WI38 (cell line): Measurements from ENCODE around the gene KCNE1.

Experiments used
- H3K4me3 ChIP-seq: 2 replicates; pipeline ENCODE4 v1.5.1; 2011; ENCODE audit warnings: low read depth, mild to moderate bottlenecking, control low read depth, low read length
- TF ChIP-seq, protein P1 (sequence below): IDR thresholded peaks from 2 replicates; pipeline ENCODE4 v1.5.1; 2012; ENCODE audit warnings: low read depth, mild to moderate bottlenecking, control low read depth, low read length

KCNE1 gene

DNA sequence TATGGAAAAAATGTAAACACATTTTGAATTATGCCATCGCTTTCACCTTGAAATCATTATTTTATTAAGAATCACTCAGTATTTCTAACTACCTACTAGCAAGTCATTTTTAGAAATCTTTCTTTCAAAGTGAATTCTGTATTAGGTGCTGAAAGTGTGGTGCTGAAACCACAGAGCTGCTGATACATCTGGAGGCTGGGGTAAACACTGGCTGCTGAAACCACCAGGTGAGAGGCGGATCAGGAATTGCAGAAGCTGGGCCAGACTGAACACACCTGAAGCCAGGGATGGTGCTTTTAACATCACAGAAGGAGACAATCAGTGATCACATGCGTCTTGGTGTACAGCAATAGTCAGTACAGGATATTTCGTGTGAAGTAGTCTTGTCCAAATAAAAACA lies 42.2 kb upstream of the KCNE1 start:
- TF ChIP-seq, protein P1, sequence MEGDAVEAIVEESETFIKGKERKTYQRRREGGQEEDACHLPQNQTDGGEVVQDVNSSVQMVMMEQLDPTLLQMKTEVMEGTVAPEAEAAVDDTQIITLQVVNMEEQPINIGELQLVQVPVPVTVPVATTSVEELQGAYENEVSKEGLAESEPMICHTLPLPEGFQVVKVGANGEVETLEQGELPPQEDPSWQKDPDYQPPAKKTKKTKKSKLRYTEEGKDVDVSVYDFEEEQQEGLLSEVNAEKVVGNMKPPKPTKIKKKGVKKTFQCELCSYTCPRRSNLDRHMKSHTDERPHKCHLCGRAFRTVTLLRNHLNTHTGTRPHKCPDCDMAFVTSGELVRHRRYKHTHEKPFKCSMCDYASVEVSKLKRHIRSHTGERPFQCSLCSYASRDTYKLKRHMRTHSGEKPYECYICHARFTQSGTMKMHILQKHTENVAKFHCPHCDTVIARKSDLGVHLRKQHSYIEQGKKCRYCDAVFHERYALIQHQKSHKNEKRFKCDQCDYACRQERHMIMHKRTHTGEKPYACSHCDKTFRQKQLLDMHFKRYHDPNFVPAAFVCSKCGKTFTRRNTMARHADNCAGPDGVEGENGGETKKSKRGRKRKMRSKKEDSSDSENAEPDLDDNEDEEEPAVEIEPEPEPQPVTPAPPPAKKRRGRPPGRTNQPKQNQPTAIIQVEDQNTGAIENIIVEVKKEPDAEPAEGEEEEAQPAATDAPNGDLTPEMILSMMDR: no peak
- H3K4me3 ChIP-seq: no peak overlapping the region

DNA sequence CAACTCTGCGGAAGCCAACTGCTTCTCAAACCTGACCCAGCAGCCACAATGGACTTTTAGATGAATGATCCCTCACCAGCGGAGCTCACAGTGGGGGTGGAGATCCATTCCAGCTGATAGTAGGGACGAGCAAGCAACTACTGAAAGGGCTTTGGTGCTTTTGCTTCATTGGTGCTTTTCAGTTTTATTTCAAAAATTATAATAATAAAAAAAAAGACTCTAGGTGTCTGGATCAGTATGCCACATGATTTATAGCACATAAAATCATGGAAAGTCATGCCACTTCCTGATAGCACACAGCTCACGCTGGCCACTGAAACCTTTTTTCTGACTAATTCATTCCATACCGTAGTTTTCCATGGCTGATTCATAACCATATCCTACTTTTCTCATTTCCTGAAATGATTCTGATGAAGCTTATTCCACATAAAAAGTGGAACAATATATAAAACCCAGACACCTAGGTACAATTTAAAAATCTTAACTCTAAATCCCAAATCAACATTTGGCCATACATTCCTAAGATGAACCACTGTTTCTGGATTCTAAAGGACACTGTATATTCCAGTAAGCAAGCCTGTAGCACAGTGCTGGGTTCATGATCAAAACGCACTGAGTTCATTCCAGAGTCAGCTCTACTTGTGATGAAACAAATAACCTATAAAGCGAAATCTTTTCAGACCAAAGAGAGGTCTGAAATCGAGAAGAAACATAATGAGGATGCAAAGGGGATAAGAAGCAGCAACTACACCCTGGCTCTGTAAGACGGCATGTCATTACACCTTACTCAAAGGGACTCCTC lies 41.3 kb upstream of the KCNE1 start:
- TF ChIP-seq, protein P1: no peak
- H3K4me3 ChIP-seq: peak overlapping the region; percentile 22; the same call in 1 of the 2 replicates

DNA sequence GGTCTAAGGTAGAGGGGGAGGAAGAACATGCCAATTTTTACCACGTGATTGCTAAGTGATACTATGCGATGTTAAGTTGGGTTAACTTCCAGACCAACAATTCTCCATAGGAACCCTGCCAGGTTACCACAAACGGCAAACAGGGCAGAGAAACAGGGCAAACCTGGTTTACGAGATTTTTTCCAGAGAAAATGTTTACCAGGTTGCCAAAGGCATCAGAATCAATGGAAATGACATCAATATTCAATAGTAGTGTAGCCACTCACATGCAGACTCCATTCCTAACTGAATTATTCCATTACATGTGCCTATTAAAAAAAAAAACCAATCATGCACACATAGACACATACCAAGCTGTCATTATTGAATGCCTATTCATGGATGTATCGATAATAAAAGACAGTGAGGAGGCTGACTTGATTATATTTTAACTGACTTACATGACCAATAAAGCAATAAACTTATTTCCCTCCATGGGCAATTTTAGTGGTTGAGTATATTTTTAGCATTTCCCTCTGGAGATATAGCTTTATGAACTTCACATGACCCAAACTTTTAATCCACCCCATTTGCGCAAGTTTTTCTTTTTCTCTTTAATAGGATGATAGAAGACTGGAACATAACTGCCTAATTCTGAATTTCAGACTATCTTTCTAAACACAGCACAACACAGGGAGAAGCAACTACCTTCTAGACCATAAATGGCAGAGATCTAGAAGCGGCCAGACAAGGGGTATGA lies 40.5 kb upstream of the KCNE1 start:
- peak overlapping the region; percentile 22; the same call in 1 of the 2 replicates for H3K4me3 ChIP-seq
- TF ChIP-seq, protein P1: no peak

DNA sequence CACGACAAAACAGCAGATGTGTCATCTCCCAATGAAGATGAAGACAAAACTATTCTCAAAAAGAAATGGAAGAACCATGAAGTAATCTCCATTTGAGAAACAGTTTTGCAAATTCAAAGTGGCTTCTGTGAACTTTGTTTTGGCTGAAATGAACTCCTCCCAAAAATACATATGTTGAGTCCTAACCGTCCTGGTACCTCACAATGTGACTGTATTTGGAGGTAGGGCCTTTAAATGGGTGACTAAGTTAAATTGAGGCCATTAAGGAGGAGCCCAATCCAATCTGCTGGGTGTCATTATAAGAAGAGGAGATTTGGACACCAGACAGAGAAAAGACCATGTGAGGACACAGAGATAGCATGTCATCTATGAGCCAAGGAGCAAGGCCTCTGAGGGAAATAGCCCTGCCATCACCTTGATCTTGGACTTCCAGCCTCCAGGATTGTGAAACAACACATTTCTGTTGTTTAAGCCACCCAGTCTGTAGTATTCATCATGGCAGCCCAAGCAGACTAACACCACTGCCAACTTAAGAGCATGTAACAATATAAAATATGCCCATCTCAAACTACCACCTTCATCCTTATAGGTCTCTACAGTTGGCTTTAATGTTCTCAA lies 38.3 kb upstream of the KCNE1 start:
- TF ChIP-seq, protein P1: no peak
- no peak overlapping the region for H3K4me3 ChIP-seq

DNA sequence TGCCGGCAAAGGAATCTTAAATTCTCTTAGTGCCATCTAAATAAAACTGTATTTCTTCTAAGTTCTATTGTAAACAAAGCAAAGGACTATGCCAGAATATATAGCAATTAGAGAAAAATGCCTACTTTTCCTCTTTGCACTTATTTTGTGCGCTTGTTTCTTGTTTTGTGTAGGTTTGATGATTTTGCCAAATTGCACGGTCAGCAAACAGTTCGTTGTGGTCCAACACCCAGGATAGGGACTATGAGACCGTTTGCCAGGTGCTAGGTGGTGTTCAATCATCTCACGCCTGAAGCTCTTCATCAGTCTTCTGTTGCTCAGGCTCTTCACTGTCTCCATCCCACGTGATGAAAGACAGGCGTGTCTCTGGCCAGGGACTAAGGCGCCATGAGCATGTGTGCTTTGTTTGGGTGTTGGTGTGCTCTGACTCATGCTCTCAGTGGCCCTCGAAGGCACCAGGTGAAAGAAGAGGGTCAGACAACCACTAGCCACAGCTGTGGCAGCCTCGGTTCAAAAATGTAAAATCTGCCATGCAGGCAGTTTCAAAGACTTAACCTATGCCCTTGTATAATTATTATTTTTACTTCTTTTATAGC lies 36.9 kb upstream of the KCNE1 start:
- TF ChIP-seq, protein P1: no peak
- no peak overlapping the region for H3K4me3 ChIP-seq

DNA sequence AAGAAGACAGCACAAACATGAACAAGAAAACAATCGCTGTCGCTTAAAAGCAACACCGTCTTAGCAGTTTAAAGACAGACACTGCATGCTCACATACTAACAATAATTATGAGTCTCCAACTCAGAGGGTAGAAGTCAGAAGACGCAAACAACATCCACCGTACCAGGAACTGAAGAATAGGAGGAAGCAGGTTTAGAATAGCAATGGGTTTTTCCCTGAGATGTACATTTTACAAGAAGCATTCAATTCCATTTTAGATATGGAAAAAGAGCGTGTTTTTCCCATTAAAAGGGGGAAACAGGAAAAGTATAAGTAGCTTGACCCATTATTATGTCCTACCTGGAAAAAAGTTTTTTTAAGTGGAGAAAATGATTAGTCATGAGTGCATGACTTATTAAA lies 34.5 kb upstream of the KCNE1 start:
- TF ChIP-seq, protein P1: no peak

More for the DNA sequence above, 34.5 kb upstream of the KCNE1 start:
- H3K4me3 ChIP-seq: no peak overlapping the region
